ENCODE data around the gene CACNA2D4.
"Not testable (repeated sequence)": the region's sequence is repeated elsewhere in the genome, so short reads cannot be mapped to it uniquely, and the experiment has no call there.

Gene CACNA2D4

GRCh38 chr12:1819571-1819970 is 98.9 kb downstream of the CACNA2D4 start:
- no peak for TF ChIP-seq CTCF (IDR thresholded peaks at IDR 0.05; ENCODE audit: borderline replicate concordance, insufficient read depth, low read depth, low read length)

GRCh38 chr12:1819050-1819449 is 99.4 kb downstream of the CACNA2D4 start:
- no peak for TF ChIP-seq CTCF (IDR thresholded peaks at IDR 0.05; ENCODE audit: borderline replicate concordance, insufficient read depth, low read depth, low read length)
- H3K4me3 ChIP-seq (ENCODE audit: low read depth, low read length): no peak overlapping the region

More at GRCh38 chr12:1819571-1819970, 98.9 kb downstream of the CACNA2D4 start:
- H3K4me3 ChIP-seq (ENCODE audit: low read depth, low read length): no peak overlapping the region

- not testable (repeated sequence) for H3K4me3 ChIP-seq (ENCODE audit: low read depth, low read length)
These were observed 100.5 kb downstream of the CACNA2D4 start for GRCh38 chr12:1817928-1818327.

GRCh38 chr12:1816730-1817348 is 101.6 kb downstream of the CACNA2D4 start:
- no peak for TF ChIP-seq CTCF (IDR thresholded peaks at IDR 0.05; ENCODE audit: borderline replicate concordance, insufficient read depth, low read depth, low read length)
- H3K4me3 ChIP-seq (ENCODE audit: low read depth, low read length): no peak overlapping the region

GRCh38 chr12:1815814-1816729 is 102.4 kb downstream of the CACNA2D4 start:
- TF ChIP-seq CTCF (IDR thresholded peaks at IDR 0.05; ENCODE audit: borderline replicate concordance, insufficient read depth, low read depth, low read length): no peak
- H3K4me3 ChIP-seq (ENCODE audit: low read depth, low read length): no peak overlapping the region

GRCh38 chr12:1815108-1815507 is 103.3 kb downstream of the CACNA2D4 start:
- no peak overlapping the region for H3K4me3 ChIP-seq (ENCODE audit: low read depth, low read length)
- no peak for TF ChIP-seq CTCF (IDR thresholded peaks at IDR 0.05; ENCODE audit: borderline replicate concordance, insufficient read depth, low read depth, low read length)

- no peak overlapping the region for H3K4me3 ChIP-seq (ENCODE audit: low read depth, low read length)
- no peak for TF ChIP-seq CTCF (IDR thresholded peaks at IDR 0.05; ENCODE audit: borderline replicate concordance, insufficient read depth, low read depth, low read length)
These were observed 104.2 kb downstream of the CACNA2D4 start for GRCh38 chr12:1814266-1814665.
